MM.1S (cell line): Measurements from ENCODE around the gene MARCHF10.

Experiments
- DNase-seq: peaks from one replicate; pipeline ENCODE4 v3.0.0-alpha.2; 2015
- H2AFZ ChIP-seq: fragments of 300-600 bp; sonication (generic); 2 replicates; pipeline ENCODE4 v1.6.0; 2016; ENCODE audit warnings: antibody characterized with exemption, low read length
- H3F3A ChIP-seq: fragments of 300-600 bp; sonication (generic); 2 replicates; pipeline ENCODE4 v1.6.1; 2016; ENCODE audit warnings: mild to moderate bottlenecking, antibody characterized with exemption, low read length, moderate library complexity, mixed read lengths; ENCODE audit not compliant: insufficient read depth
- H3K27ac ChIP-seq: fragments of 300-600 bp; sonication (generic); 2 replicates; pipeline ENCODE4 v1.5.1; 2016; ENCODE audit warnings: mild to moderate bottlenecking, low read length
- H3K27me3 ChIP-seq: fragments of 300-600 bp; sonication (generic); replicated peaks from 2 replicates; pipeline ENCODE4 v1.6.0; 2016; ENCODE audit warnings: low read length; ENCODE audit not compliant: insufficient read depth
- H3K36me3 ChIP-seq: fragments of 300-600 bp; sonication (generic); replicated peaks from 2 replicates; pipeline ENCODE4 v1.6.1; 2016; ENCODE audit warnings: mild to moderate bottlenecking, low read length, mixed read lengths; ENCODE audit not compliant: insufficient read depth
- H3K4me1 ChIP-seq: fragments of 300-600 bp; sonication (generic); 2 replicates; pipeline ENCODE4 v1.6.1; 2016; ENCODE audit warnings: low read length, mixed read lengths
- H3K4me2 ChIP-seq: fragments of 300-600 bp; sonication (generic); 2 replicates; pipeline ENCODE4 v1.6.0; 2016; ENCODE audit warnings: low read depth, low read length
- H3K4me3 ChIP-seq: fragments of 300-600 bp; sonication (generic); 2 replicates; pipeline ENCODE4 v1.5.1; 2016; ENCODE audit warnings: low read length, mixed read lengths
- H3K79me2 ChIP-seq: fragments of 300-600 bp; sonication (generic); 2 replicates; pipeline ENCODE4 v1.6.1; 2016; ENCODE audit warnings: mixed run types, low read length, mixed read lengths
- H3K9ac ChIP-seq: fragments of 300-600 bp; sonication (generic); 2 replicates; pipeline ENCODE4 v1.6.1; 2016; ENCODE audit warnings: low read length, mixed read lengths
- H3K9me2 ChIP-seq: fragments of 300-600 bp; sonication (generic); replicated peaks from 2 replicates; pipeline ENCODE4 v1.6.1; 2016; ENCODE audit warnings: mild to moderate bottlenecking, low read length, mixed read lengths; ENCODE audit not compliant: insufficient read depth
- H3K9me3 ChIP-seq: fragments of 300-600 bp; sonication (generic); replicated peaks from 2 replicates; pipeline ENCODE4 v1.6.1; 2016; ENCODE audit warnings: mild to moderate bottlenecking, low read length, mixed read lengths; ENCODE audit not compliant: insufficient read depth
- H4K20me1 ChIP-seq: fragments of 300-600 bp; sonication (generic); 2 replicates; pipeline ENCODE4 v1.6.1; 2016; ENCODE audit warnings: mild to moderate bottlenecking, low read length, moderate library complexity, mixed read lengths; ENCODE audit not compliant: insufficient read depth
- CTCF ChIP-seq: fragments of 300-600 bp; sonication (generic); IDR thresholded peaks from 2 replicates; pipeline ENCODE4 v1.5.1; 2016; ENCODE audit warnings: antibody characterized with exemption, low read length, mixed read lengths
- EZH2 ChIP-seq: fragments of 300-600 bp; sonication (generic); optimal IDR thresholded peaks from 2 replicates; pipeline ENCODE3; 2017; ENCODE audit warnings: low read depth, mild to moderate bottlenecking, antibody characterized with exemption, low read length, mixed read lengths
- EZH2phosphoT487 ChIP-seq: fragments of 300-600 bp; sonication (generic); IDR thresholded peaks from 2 replicates; pipeline ENCODE4 v1.6.1; 2018; ENCODE audit warnings: antibody characterized with exemption, low read length

Gene MARCHF10

GRCh38 chr17:62705156-62705777, 102.8 kb downstream of the MARCHF10 start:
- H3K36me3 ChIP-seq, result no peaks in the 10 kb centered on the region
- no peaks in the 10 kb centered on the region for H3K79me2 ChIP-seq
- no peak overlapping the region for H3K4me2 ChIP-seq
- no peak overlapping the region for H2AFZ ChIP-seq
- TF ChIP-seq EZH2phosphoT487 (no peak), EZH2 (no peak), CTCF (no peak)
- H3K9ac ChIP-seq, result no peak overlapping the region
- peaks cover 28% of the 10 kb centered on the region for H3K27me3 ChIP-seq
- peaks cover 21% of the 10 kb centered on the region for H3K4me1 ChIP-seq
- no peaks in the 10 kb centered on the region for H3K9me2 ChIP-seq
- no peak overlapping the region for H3K27ac ChIP-seq
- H4K20me1 ChIP-seq, result no peaks in the 10 kb centered on the region
- no peaks in the 10 kb centered on the region for H3F3A ChIP-seq
- no peak overlapping the region for H3K4me3 ChIP-seq
- no peak for DNase-seq
- H3K9me3 ChIP-seq, result no peaks in the 10 kb centered on the region

DNA sequence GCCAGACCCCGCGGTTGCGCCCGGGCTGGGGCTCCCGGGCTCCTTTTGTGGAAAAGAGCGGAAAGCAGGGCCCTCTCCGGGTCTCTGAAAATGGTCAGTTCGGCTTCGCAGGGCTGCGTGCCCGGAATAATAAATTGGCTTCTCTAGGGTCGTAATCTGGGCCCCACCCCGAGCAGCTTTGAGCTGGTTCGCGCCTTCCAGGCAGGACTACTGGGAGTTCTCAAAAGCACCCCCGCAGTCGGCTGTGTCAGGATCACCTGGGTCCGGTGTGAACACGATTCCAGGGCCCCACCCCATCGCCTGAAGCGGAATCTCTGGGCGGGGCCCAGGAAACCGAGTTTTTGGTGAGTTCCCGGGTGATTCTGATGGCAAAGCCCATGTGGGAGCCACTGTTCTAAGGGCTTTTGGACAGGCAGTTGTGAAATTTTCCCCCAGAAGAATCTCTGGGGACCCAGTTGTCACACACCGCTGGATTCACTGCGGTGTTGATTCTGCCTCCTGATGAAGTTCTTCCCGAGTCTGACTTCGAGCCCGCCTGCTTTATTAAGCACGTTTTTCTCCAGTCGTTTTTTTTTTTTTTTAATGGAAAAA, 103.6 kb downstream of the MARCHF10 start:
- Histone ChIP-seq H3F3A (no peaks in the 10 kb centered on the region), H3K9me2 (no peaks in the 10 kb centered on the region), H3K79me2 (no peaks in the 10 kb centered on the region), H3K9me3 (no peaks in the 10 kb centered on the region), H2AFZ (peak overlapping the region; percentile 56; the same call in 1 of the 2 replicates), H3K9ac (no peak overlapping the region), H3K4me2 (peak overlapping the region; percentile 72; the same call in 1 of the 2 replicates), H3K27me3 (peaks cover 28% of the 10 kb centered on the region), H3K4me1 (peaks cover 21% of the 10 kb centered on the region), H3K27ac (no peak overlapping the region), H4K20me1 (no peaks in the 10 kb centered on the region), H3K4me3 (peak overlapping the region; percentile 48), H3K36me3 (no peaks in the 10 kb centered on the region)
- DNase-seq, result no peak
- TF ChIP-seq EZH2phosphoT487 (no peak), EZH2 (no peak), CTCF (no peak)

GRCh38 chr17:62703776-62704380, 104.2 kb downstream of the MARCHF10 start:
- no peak overlapping the region; the same call in 1 of the 2 replicates for H3K9ac ChIP-seq
- H3K4me2 ChIP-seq, result peak overlapping the region; percentile 76
- H3K36me3 ChIP-seq, result no peaks in the 10 kb centered on the region
- peak; percentile 59 for DNase-seq
- H3K27ac ChIP-seq, result no peak overlapping the region
- H3K9me3 ChIP-seq, result no peaks in the 10 kb centered on the region
- H3K4me3 ChIP-seq, result peak overlapping the region; percentile 48
- H2AFZ ChIP-seq, result peak overlapping the region; percentile 56
- no peaks in the 10 kb centered on the region for H3F3A ChIP-seq
- no peaks in the 10 kb centered on the region for H3K9me2 ChIP-seq
- H3K27me3 ChIP-seq, result peaks cover 28% of the 10 kb centered on the region
- no peaks in the 10 kb centered on the region for H3K79me2 ChIP-seq
- TF ChIP-seq EZH2 (no peak), EZH2phosphoT487 (no peak), CTCF (peak; percentile 65)
- no peaks in the 10 kb centered on the region for H4K20me1 ChIP-seq
- peaks cover 21% of the 10 kb centered on the region for H3K4me1 ChIP-seq
